Sciatic nerve (tissue), 2 donors: ENCODE data around the gene DCDC2C. TPM values are rescaled to one million over a fixed set of nuclear protein-coding genes. Genes with fewer than 3 reads are reported as not detected.

Source experiments
- ATAC-seq: fragments of 200-7000 bp; cut with Tn5 transposase; one replicate; pipeline ENCODE4 v1.9.1; 2020; ENCODE audit warnings: mild to moderate bottlenecking, moderate library complexity
- DNase-seq: peaks from one replicate; pipeline ENCODE4 v3.0.0-alpha.2; 2020; ENCODE audit warnings: low spot score
- intact Hi-C: fragments of 100-400 bp; cut with DNase I; formaldehyde crosslinking; loops from one replicate; pipeline ENCODE4 v1.14.2; 2022
- total RNA-seq: library from RNA; stranded (reverse); fragmentation: NEBNext Ultra II Directional; extraction: Animal tissue kit (Norgen Biotek cat#: 25700); gene quantifications from one replicate; pipeline ENCODE4 v1.2.1, GENCODE V29; 2021
- donor health status: DM: no; HTN: no; CAD: no.
- donor health status: DM: no; HTN: no; CAD: no.

Gene DCDC2C
- total RNA-seq, 1 donor from 2014 or later, result 4.6 TPM

DNA sequence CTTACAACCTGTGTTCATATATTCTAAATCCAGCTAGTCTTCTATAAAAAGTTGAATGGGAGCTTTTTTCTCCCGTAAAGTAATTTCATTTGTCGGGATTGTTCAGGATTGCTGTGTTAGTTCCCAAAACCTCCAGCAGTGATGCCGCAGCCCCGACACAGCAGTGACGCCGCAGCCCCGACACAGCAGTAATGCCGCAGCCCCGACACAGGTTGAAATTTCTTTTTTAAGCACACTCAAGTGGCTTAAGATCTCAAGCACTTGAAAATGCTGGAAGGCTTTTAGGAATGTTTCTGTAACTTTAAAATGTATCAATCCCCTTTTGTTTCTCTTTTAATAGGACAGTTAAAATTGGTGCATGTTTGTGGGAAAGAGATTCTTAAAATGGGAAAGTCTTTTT, 145.4 kb downstream of the DCDC2C start:
- DNase-seq (no peak), ATAC-seq (no peak)
- intact Hi-C loops, result no loop called here

GRCh38 chr2:3849213-3849612, 145.8 kb downstream of the DCDC2C start:
- ATAC-seq, result no peak
- no peak for DNase-seq
- intact Hi-C loops, result no loop called here

DNA sequence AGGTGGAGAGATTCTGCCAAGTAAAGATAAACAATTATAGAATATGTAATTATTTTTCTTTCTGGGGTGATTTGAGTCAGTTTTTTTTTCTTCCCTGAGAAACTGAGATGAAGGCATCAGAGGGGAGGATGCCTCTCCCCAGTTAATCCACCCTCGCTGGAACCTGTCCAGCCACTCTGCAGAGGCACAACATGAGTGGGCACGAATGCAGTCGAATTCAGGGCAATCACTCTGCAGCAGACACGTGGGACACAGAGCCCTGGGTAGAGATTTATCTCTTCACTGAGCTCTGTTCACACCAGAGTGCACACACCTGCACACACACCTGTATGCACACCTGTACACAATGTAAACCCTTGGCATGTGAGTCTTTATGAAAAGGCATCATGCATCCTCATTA, 154.2 kb downstream of the DCDC2C start:
- ATAC-seq (no peak), DNase-seq (no peak)
- intact Hi-C loops, result no loop called here

DNA sequence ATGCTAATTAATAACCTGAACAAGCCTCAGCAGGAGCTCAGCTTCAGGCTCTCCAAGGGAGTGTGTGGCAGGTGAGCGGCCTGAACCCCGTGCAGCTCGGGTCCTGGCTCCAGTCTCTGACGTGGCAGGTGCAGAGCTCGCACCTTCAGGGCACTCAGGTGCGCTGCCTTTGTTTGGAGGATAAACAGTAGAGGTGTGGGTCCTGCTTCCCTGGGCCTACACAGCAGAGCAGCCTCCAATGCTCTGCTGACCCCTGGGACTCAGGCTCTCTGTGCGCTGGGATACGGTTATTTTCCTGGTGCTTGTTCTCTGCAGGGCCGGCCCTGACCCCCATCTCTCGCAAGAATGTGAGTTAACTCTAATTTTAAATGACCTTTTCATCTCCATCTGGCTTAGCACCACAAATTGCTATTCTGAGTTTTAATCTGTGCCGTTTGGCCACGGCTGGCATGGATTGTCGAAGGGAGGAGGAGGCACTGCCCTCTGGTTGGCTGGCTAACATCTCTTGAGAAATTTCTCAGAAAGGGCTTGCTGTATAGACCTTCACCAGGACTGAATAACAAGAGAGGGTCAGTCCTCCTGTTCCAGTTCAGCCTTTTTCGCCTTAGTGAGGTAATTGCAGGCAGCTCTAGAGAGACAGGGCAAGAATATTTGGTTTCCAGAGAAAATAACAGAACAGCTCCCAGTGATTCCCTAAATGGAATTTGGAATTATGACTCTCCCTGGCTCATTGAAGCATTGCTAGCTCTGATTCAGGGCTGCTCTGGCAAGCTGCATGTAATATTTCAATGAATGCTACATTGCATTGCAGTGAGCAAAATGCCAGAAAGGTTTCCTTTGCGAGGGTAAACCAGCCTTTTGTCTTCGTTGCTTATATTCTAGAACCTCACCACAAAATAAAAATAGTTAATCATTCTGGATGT, 161.8 kb downstream of the DCDC2C start:
- no peak for DNase-seq
- peak; percentile 74 for ATAC-seq
- intact Hi-C loops, result no loop called here

- no peak for ATAC-seq
These were observed 164.1 kb downstream of the DCDC2C start for GRCh38 chr2:3867469-3867868.

GRCh38 chr2:3868012-3868805, 164.8 kb downstream of the DCDC2C start:
- DNase-seq (no peak), ATAC-seq (peak; percentile 51)
- intact Hi-C loops, result no loop called here

More at GRCh38 chr2:3867469-3867868, 164.1 kb downstream of the DCDC2C start:
- intact Hi-C loops, result no loop called here
- no peak for DNase-seq

GRCh38 chr2:3870222-3870621, 166.8 kb downstream of the DCDC2C start:
- intact Hi-C loops, result no loop called here
- no peak for ATAC-seq

DNA sequence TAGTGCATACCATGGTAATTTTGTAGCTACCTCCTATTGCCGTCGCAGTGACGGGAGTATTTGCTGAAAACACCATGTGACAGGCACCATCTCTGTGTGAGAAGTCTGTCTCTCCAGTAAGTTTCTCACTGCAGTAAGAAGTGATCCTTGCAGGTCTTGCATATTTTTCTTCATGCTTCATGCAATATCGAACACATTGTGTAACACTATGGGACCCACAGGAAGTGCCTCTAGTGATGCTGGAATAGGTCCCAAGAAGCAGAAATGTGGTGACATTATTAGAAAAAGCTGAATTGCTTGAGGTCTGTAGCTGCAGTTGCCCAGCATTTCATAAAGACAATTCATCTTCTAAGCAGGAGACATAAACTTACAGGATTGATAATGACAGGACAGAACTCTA, 167.6 kb downstream of the DCDC2C start:
- ATAC-seq (no peak), DNase-seq (no peak)
- intact Hi-C loops, result no loop called here

More at GRCh38 chr2:3870222-3870621, 166.8 kb downstream of the DCDC2C start:
- DNase-seq, result no peak

DNA sequence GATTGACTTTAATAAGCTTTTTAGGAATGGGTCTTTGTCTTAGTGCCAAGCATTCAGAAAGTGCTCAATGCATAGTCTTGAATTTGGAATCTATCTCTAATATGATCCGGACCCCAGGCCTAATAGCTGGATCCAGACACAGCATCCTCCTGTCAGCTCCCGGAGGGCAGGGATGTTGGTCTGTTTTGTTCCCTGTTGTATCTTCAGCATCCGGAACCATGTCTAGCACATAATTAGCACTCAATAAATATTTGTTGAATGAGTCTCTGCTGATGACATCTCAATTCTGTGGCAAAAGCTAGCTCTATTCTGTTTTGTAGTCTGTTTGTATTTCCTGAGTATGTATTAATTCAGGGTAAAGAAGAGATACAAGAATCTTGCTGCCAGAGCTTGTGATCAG, 169.1 kb downstream of the DCDC2C start:
- no peak for DNase-seq
- intact Hi-C loops, result no loop called here
- no peak for ATAC-seq

- intact Hi-C loops, result no loop called here
- DNase-seq (no peak), ATAC-seq (no peak)
These were observed 170.5 kb downstream of the DCDC2C start for GRCh38 chr2:3873899-3874298.

DNA sequence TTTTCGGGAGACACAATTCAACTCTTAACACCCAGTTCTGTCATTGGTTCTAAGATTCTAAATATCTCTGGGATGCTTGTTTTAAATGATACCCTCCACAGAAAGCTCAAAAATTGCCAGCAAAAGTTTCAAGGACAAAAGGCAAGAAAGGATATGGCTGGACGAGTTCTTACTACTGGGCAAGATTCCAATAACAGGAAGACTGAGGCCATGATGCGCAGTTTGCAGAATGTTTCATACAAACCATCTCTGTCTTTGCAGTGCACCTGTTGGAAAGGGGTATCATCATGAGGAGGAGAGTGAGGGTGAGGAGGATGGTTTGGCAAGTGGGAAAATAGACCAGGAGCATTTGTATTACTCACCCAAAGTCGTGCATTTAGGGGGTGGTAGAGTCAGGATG, 172.8 kb downstream of the DCDC2C start:
- no peak for DNase-seq
- no peak for ATAC-seq
- intact Hi-C loops, result no loop called here

DNA sequence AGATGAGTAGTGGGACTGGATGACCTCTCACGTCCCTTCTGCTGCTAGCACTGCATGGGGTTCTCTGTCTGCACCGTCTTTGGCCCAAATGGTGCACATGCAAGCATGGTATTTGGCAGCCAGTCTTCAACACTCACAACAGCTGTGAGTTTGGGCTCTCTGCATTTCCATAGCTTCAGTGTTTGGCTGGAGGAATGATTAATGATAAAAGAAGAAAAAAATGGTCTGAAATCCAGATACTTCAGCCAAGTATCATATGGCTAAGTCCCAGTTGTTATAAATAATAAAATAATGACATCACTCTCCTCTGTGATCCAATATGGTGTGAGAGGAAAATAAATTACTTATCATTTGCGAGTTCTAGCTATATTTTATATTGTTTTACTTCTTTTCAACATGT, 173.3 kb downstream of the DCDC2C start:
- DNase-seq (no peak), ATAC-seq (no peak)
- intact Hi-C loops, result no loop called here

DNA sequence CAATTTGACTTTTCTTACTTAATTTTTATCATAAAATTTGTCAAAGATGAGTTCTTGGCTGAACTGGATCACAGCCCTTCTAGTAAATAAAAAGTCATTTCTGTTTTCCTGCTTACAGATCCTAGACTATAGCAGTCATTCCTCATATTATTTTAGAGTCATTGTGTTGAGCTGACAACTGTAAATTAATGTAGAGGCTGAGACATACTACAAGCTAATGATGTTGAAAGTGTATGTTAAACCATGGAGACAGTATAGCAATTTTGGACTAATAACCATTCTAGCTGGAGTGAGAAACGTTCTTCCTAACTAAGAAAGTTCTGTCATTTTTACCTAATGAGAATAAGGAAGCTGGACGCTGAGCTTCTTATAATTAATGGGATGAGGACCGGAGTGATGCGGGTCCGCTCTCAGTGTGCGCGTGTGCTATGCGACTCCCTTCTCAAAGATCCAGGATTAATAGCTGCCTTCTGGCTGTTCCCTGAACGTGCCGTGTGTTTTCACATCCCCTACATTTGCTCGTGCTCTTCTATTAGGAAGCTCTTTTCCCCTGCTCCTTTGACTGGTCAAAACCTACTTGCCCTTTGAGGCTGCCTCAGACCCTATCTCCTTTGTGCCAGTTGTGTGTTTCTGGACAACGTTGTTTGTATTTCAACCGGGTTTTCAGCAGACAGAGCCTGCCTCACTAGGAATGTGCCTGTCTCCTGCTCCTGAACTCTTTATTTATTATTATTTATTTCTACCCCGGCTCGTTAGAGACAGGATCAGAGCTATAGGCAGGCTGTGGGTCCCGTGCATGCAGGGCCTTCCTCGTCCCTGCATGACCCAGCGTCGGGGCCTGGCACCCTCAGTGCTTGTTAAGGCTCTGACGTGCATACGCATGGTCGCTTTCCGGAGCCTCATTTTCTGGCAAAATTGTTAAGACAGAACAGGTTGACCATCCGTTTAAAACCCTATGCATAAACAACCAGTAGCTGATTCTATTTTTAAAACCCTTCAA, 182.6 kb downstream of the DCDC2C start:
- ATAC-seq, result no peak
- DNase-seq, result no peak
- intact Hi-C loops, result no loop called here

- ATAC-seq, result no peak
- intact Hi-C loops, result no loop called here
- no peak for DNase-seq
These were observed 191.6 kb downstream of the DCDC2C start for GRCh38 chr2:3895021-3895420.

Other genes with a start within 250 kb of the DCDC2C start
- gene ADI1, start 184.0 kb upstream of the DCDC2C start, total RNA-seq, result 52.9 TPM
- 19.0 TPM for gene RNASEH1, start 145.2 kb upstream of the DCDC2C start, total RNA-seq
- gene RPS7, start 128.3 kb upstream of the DCDC2C start, total RNA-seq, result 852 TPM
- gene COLEC11, start 108.5 kb upstream of the DCDC2C start, total RNA-seq, result 1.1 TPM
- gene ALLC, start 45.4 kb upstream of the DCDC2C start, total RNA-seq, result 7.6 TPM